ENCODE data around the gene LARGE2.

LARGE2 gene

GRCh38 chr11:45945397-45945999 is 23.0 kb downstream of the LARGE2 start:
- H3K27ac Mint-ChIP-seq (ENCODE audit: low read depth) = peak overlapping the region; percentile 61
- H3K4me3 Mint-ChIP-seq = no peak overlapping the region
- no peaks in the 10 kb centered on the region for H3K4me1 Mint-ChIP-seq
- peaks cover 59% of the 10 kb centered on the region for H3K36me3 Mint-ChIP-seq (ENCODE audit: insufficient read depth)
- no peak for ATAC-seq (replicated peaks; ENCODE audit: extremely low read depth, poor library complexity, severe bottlenecking)
- no peaks in the 10 kb centered on the region for H3K9me3 Mint-ChIP-seq
- H3K27me3 Mint-ChIP-seq = no peaks in the 10 kb centered on the region
- no peak for DNase-seq (ENCODE audit: low spot score in 2 of 2)

DNA sequence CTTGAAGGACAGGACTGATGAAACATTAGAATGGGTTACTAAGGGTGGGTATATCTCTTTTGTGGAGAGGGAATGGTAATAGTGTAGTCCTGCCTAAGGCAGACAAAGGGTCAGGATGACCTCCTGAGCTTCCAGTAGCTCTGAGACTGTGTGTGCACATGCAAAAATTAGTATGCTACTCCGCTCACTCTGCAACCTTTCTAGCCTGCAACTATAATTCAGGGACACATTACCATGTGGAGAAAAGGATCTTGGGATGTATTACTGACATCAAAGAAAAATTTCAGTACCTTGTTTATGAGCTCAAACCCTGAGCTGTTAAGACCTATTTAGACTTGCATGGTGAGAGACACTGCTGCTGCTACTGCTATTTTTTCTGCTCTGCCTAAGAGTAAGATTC is 25.4 kb downstream of the LARGE2 start:
- DNase-seq (ENCODE audit: low spot score in 2 of 2) (no peak), ATAC-seq (replicated peaks; ENCODE audit: extremely low read depth, poor library complexity, severe bottlenecking) (no peak)
- Mint-ChIP-seq H3K9me3 (no peaks in the 10 kb centered on the region), H3K4me3 (no peak overlapping the region), H3K36me3 (ENCODE audit: insufficient read depth) (peaks cover 71% of the 10 kb centered on the region), H3K27me3 (no peaks in the 10 kb centered on the region), H3K4me1 (no peaks in the 10 kb centered on the region), H3K27ac (ENCODE audit: low read depth) (no peak overlapping the region)

GRCh38 chr11:45948356-45948755 is 25.9 kb downstream of the LARGE2 start:
- no peak overlapping the region for H3K27ac Mint-ChIP-seq (ENCODE audit: low read depth)
- no peak overlapping the region for H3K4me3 Mint-ChIP-seq
- ATAC-seq (replicated peaks; ENCODE audit: extremely low read depth, poor library complexity, severe bottlenecking) (no peak), DNase-seq (ENCODE audit: low spot score in 2 of 2) (no peak)
- H3K4me1 Mint-ChIP-seq = no peaks in the 10 kb centered on the region
- H3K9me3 Mint-ChIP-seq = no peaks in the 10 kb centered on the region
- peaks cover 72% of the 10 kb centered on the region for H3K36me3 Mint-ChIP-seq (ENCODE audit: insufficient read depth)
- no peaks in the 10 kb centered on the region for H3K27me3 Mint-ChIP-seq

DNA sequence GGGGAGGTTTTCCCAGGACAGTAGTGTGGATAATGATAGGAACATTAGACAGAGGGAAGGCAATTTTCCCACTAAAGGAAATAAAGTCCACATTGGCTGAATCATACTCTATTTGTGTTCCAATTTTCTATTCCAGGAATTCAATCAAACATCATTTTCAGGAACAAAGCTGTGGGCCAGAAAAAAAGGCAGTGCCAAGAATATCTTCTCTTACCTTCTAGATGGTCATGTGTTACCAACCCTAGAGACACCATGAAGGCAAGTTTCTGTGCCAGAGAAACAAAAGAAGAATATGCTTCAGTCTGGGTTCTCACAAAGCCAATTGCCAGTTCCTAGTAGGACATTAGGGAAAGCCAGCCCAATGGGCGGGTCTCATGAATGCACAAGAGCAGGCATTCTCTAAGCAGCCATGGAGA is 27.5 kb downstream of the LARGE2 start:
- H3K4me1 Mint-ChIP-seq = no peaks in the 10 kb centered on the region
- H3K27me3 Mint-ChIP-seq = no peaks in the 10 kb centered on the region
- H3K27ac Mint-ChIP-seq (ENCODE audit: low read depth) = no peak overlapping the region
- no peak for DNase-seq (ENCODE audit: low spot score in 2 of 2)
- no peak for ATAC-seq (replicated peaks; ENCODE audit: extremely low read depth, poor library complexity, severe bottlenecking)
- peaks cover 67% of the 10 kb centered on the region for H3K36me3 Mint-ChIP-seq (ENCODE audit: insufficient read depth)
- no peak overlapping the region for H3K4me3 Mint-ChIP-seq
- H3K9me3 Mint-ChIP-seq = no peaks in the 10 kb centered on the region

DNA sequence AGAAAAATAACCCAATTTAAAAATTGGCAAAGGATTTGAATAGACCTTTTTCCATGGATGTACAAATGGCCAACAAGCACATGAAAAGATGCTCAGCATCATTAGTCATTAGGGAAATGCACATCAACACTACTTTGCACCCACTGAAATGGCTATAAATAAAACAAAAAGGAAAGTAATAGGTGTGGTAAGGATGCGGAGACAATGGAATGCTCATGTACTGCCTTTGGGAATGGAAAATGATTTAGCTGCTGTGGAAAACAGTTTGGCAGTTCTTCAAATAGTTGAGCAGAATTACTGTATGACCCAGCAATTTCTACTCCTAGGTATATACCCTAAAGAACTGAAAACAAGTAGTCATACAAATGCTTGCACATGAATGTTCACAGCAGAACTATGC is 37.4 kb downstream of the LARGE2 start:
- no peak for DNase-seq (ENCODE audit: low spot score in 2 of 2)
- peaks cover 33% of the 10 kb centered on the region for H3K36me3 Mint-ChIP-seq (ENCODE audit: insufficient read depth)
- H3K4me3 Mint-ChIP-seq = no peak overlapping the region
- no peak for ATAC-seq (replicated peaks; ENCODE audit: extremely low read depth, poor library complexity, severe bottlenecking)
- no peak overlapping the region for H3K27ac Mint-ChIP-seq (ENCODE audit: low read depth)
- H3K9me3 Mint-ChIP-seq = no peaks in the 10 kb centered on the region
- H3K4me1 Mint-ChIP-seq = peaks cover 26% of the 10 kb centered on the region
- H3K27me3 Mint-ChIP-seq = no peaks in the 10 kb centered on the region

GRCh38 chr11:45960387-45961095 is 38.1 kb downstream of the LARGE2 start:
- Mint-ChIP-seq H3K36me3 (ENCODE audit: insufficient read depth) (peaks cover 29% of the 10 kb centered on the region), H3K4me3 (no peak overlapping the region), H3K9me3 (no peaks in the 10 kb centered on the region), H3K27me3 (no peaks in the 10 kb centered on the region), H3K27ac (ENCODE audit: low read depth) (no peak overlapping the region), H3K4me1 (peaks cover 26% of the 10 kb centered on the region)
- ATAC-seq (replicated peaks; ENCODE audit: extremely low read depth, poor library complexity, severe bottlenecking) (no peak), DNase-seq (ENCODE audit: low spot score in 2 of 2) (no peak)

DNA sequence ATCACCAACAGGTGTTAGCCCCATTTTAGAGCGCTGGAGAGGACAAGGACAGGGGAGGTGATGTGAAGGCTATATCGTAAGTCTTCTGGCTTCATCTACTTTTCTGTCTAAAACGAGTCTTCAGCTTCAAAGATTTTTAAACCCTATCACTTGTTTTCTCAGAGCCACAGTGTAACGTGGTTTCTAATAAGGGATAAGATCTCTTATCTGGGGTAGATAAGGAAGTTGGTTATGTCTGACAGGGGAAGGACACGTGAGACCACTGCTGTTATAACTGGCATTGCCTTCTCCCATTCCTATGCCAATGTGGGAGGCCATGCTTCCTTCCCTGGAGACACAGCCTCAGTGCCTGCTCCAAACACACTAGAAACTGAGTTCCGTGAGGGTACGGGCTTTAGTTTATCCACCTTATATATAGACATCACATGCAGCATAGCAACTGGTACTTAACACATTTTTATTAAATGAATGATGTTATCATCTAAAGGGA is 39.3 kb downstream of the LARGE2 start:
- ATAC-seq (replicated peaks; ENCODE audit: extremely low read depth, poor library complexity, severe bottlenecking) = no peak
- H3K27ac Mint-ChIP-seq (ENCODE audit: low read depth) = no peak overlapping the region
- no peaks in the 10 kb centered on the region for H3K9me3 Mint-ChIP-seq
- DNase-seq (ENCODE audit: low spot score in 2 of 2) = no peak
- H3K4me1 Mint-ChIP-seq = peaks cover 21% of the 10 kb centered on the region
- no peak overlapping the region for H3K4me3 Mint-ChIP-seq
- H3K27me3 Mint-ChIP-seq = no peaks in the 10 kb centered on the region
- peaks cover 29% of the 10 kb centered on the region for H3K36me3 Mint-ChIP-seq (ENCODE audit: insufficient read depth)

DNA sequence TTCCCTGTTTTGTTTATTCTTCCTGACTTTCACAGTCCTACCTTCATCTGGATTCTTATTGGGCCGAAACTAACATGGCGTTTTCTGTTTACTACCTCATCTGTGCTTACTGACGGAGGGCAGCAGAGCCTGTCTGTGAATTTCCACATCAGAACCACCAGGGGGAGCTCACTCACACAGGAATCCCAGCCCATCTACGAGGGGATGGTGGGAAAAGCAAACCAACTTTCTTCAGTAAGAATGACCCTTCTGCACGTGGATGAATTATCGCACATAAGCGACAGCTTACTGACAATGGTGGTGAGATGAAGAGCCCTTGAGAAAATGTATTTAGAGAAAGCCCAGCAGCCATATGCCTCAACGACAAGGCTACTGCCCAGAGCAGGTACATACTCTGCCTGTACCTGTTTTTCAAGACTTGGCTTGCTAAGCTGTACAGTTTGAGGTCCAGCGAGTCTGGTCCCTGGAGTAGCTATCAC is 42.5 kb downstream of the LARGE2 start:
- Mint-ChIP-seq H3K36me3 (ENCODE audit: insufficient read depth) (peaks cover 41% of the 10 kb centered on the region), H3K27ac (ENCODE audit: low read depth) (no peak overlapping the region), H3K4me3 (no peak overlapping the region), H3K4me1 (peaks cover under 1% of the 10 kb centered on the region), H3K27me3 (no peaks in the 10 kb centered on the region), H3K9me3 (no peaks in the 10 kb centered on the region)
- peak; percentile 86 for ATAC-seq (replicated peaks; ENCODE audit: extremely low read depth, poor library complexity, severe bottlenecking)
- DNase-seq (ENCODE audit: low spot score in 2 of 2) = peak; percentile 35 to 47

- H3K36me3 Mint-ChIP-seq (ENCODE audit: insufficient read depth) = peaks cover 38% of the 10 kb centered on the region
- DNase-seq (ENCODE audit: low spot score in 2 of 2) = no peak
- no peaks in the 10 kb centered on the region for H3K27me3 Mint-ChIP-seq
- H3K27ac Mint-ChIP-seq (ENCODE audit: low read depth) = no peak overlapping the region
- H3K9me3 Mint-ChIP-seq = no peaks in the 10 kb centered on the region
- no peaks in the 10 kb centered on the region for H3K4me1 Mint-ChIP-seq
- ATAC-seq (replicated peaks; ENCODE audit: extremely low read depth, poor library complexity, severe bottlenecking) = no peak
- no peak overlapping the region for H3K4me3 Mint-ChIP-seq
Observed at GRCh38 chr11:45967506-45967905, 45.0 kb downstream of the LARGE2 start.

DNA sequence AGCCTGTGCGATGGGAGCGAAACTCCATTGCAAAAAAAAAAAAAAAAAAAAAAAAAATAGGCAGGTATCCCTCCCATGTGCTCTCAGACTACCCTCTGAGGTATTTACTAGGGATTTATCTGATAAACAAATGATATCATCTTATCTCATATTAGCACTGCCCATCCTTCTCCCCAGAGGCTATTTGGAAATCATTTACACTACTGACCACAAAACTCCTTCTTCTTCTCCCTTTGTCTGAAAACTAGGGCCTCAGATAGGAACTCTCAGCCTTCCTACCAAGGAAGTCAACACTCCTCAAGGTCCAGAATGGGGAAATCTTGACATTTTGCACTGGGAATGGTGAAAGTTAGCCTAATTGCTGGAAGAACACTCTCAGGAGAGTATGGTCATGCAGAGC is 46.4 kb downstream of the LARGE2 start:
- Mint-ChIP-seq H3K4me1 (no peaks in the 10 kb centered on the region), H3K27me3 (no peaks in the 10 kb centered on the region), H3K27ac (ENCODE audit: low read depth) (no peak overlapping the region), H3K36me3 (ENCODE audit: insufficient read depth) (peaks cover 29% of the 10 kb centered on the region), H3K4me3 (no peak overlapping the region), H3K9me3 (no peaks in the 10 kb centered on the region)
- no peak for ATAC-seq (replicated peaks; ENCODE audit: extremely low read depth, poor library complexity, severe bottlenecking)
- DNase-seq (ENCODE audit: low spot score in 2 of 2) = no peak

DNA sequence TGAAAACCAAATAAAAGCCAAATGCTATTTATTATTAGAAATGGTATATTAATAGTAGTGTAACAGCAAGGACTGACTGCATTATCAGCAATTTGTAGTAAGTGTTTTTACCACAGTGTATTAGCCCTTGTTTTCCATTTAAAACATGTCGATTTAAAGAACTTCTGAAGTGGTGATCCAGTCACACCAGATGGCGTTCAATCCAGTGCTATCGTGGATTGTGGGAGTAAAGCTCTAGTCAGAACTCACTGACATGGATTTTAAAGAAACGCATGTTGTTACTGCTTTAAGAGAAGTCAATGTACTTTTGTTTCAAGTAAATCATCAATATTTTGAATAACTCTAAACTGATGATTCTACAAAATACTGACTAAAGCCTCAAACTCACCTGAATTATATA is 51.1 kb downstream of the LARGE2 start:
- Mint-ChIP-seq H3K4me1 (no peaks in the 10 kb centered on the region), H3K27me3 (no peaks in the 10 kb centered on the region), H3K9me3 (no peaks in the 10 kb centered on the region), H3K36me3 (ENCODE audit: insufficient read depth) (peaks cover 40% of the 10 kb centered on the region), H3K4me3 (no peak overlapping the region), H3K27ac (ENCODE audit: low read depth) (no peak overlapping the region)
- DNase-seq (ENCODE audit: low spot score in 2 of 2) = no peak
- ATAC-seq (replicated peaks; ENCODE audit: extremely low read depth, poor library complexity, severe bottlenecking) = no peak

- ATAC-seq (replicated peaks; ENCODE audit: extremely low read depth, poor library complexity, severe bottlenecking) (no peak), DNase-seq (ENCODE audit: low spot score in 2 of 2) (no peak)
- Mint-ChIP-seq H3K4me1 (peaks cover 5% of the 10 kb centered on the region), H3K9me3 (no peaks in the 10 kb centered on the region), H3K27me3 (no peaks in the 10 kb centered on the region), H3K27ac (ENCODE audit: low read depth) (no peak overlapping the region), H3K36me3 (ENCODE audit: insufficient read depth) (peaks cover 43% of the 10 kb centered on the region), H3K4me3 (no peak overlapping the region)
Observed at GRCh38 chr11:45974806-45975205, 52.4 kb downstream of the LARGE2 start.
